Natural killer cell (primary cell): ENCODE results near the gene BUD13. TPM values are rescaled to one million over a fixed set of nuclear protein-coding genes. Genes with fewer than 3 reads are reported as not detected.

ENCODE experiments used
- ATAC-seq, 3 donors: fragments of 150-1000 bp in 2 of 3; fragments of 200-7000 bp in 1 of 3; cut with Tn5 transposase; 1 replicate in 1 of 3; 2 replicates in 2 of 3; pipeline ENCODE4 v1.10.0; 2021; ENCODE audit warnings: mild to moderate bottlenecking in 2 of 3, moderate library complexity in 2 of 3
- DNase-seq, 2 donors: peaks; one replicate each; pipeline versions ENCODE4 v3.0.0 to v3.0.0-alpha.2; 2013 to 2021; ENCODE audit warnings: mixed read lengths in 1 of 2
- H3K27ac ChIP-seq: one replicate; pipeline ENCODE4 v1.5.1; 2013; ENCODE audit warnings: mild to moderate bottlenecking, low read length
- H3K27me3 ChIP-seq: one replicate; pipeline ENCODE4 v1.6.1; 2013; ENCODE audit warnings: low read length; ENCODE audit not compliant: control insufficient read depth, insufficient read depth
- H3K36me3 ChIP-seq: one replicate; pipeline ENCODE4 v1.6.1; 2013; ENCODE audit warnings: low read length; ENCODE audit not compliant: control insufficient read depth, insufficient read depth
- H3K4me1 ChIP-seq: one replicate; pipeline ENCODE4 v1.6.1; 2013; ENCODE audit warnings: low read length; ENCODE audit not compliant: control insufficient read depth, insufficient read depth
- H3K4me3 ChIP-seq: one replicate; pipeline ENCODE4 v1.5.1; 2013; ENCODE audit warnings: low read length
- H3K9me3 ChIP-seq: one replicate; pipeline ENCODE4 v1.6.1; 2013; ENCODE audit warnings: low read length; ENCODE audit not compliant: control insufficient read depth, insufficient read depth
- H3K27ac Mint-ChIP-seq, 2 donors: one replicate each; pipeline ENCODE4 v1.8.0; 2022; ENCODE audit warnings: mild to moderate bottlenecking in 2 of 2, mixed read lengths in 2 of 2, moderate library complexity in 1 of 2
- H3K27me3 Mint-ChIP-seq, 2 donors: one replicate each; pipeline ENCODE4 v1.8.0; 2022; ENCODE audit warnings: low read depth in 2 of 2, mixed read lengths in 2 of 2
- H3K36me3 Mint-ChIP-seq: one replicate; pipeline ENCODE4 v1.8.0; 2022; ENCODE audit warnings: mixed read lengths
- H3K4me1 Mint-ChIP-seq, 2 donors: one replicate each; pipeline ENCODE4 v1.8.0; 2022; ENCODE audit warnings: mixed read lengths in 2 of 2
- H3K4me3 Mint-ChIP-seq: one replicate; pipeline ENCODE4 v1.8.0; 2022; ENCODE audit warnings: mild to moderate bottlenecking, moderate library complexity, mixed read lengths
- H3K9me3 Mint-ChIP-seq, 2 donors: one replicate each; pipeline ENCODE4 v1.8.0; 2022; ENCODE audit warnings: mixed read lengths in 2 of 2
- CTCF ChIP-seq: fragments of 200-600 bp; IDR thresholded peaks from one replicate; pipeline ENCODE4 v1.8.0; 2022; ENCODE audit warnings: antibody characterized with exemption
- WGBS: methylation state at CpG from one replicate; pipeline ENCODE4 v1.1.7; 2013; ENCODE audit warnings: missing lambda C conversion rate; ENCODE audit not compliant: insufficient coverage; 5-methylcytosine and 5-hydroxymethylcytosine counted together
- intact Hi-C: fragments of 100-400 bp; cut with micrococcal nuclease; formaldehyde crosslinking; loops from one replicate; pipeline ENCODE4 v1.14.2; 2022
- total RNA-seq, 4 donors: library from RNA; stranded (reverse); fragments of 120-200 nt in 1 of 4; gene quantifications; one replicate each; pipeline versions ENCODE4 v1.2.3 to v1.2.4, GENCODE V29; 2013 to 2022

Gene BUD13
- total RNA-seq, 3 donors from 2014 or later (not counting 1 experiment from before 2014, with no cell fraction given): 13.5 to 16.0 (median 13.7) TPM

DNA sequence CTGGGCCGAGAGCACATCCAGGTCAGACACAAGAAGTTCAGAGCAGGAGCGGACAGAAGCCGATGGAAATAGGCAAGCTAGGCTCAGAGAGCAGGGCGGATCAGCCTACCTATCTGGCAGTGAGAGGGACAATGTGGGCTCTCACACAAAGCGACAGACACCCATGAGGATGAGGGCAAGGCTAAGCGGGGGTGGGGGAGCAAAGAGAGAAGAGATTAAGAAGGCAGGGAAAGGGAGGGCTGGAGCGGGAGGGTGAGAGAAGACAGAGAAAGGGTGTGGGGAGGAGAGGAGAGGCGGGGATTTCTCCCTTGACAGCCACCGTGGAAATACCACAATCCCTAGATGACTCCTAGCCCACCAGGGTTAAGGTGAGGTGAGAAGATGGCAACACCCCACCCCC lies 57.9 kb downstream of the BUD13 start:
- Mint-ChIP-seq H3K9me3 (no peaks in the 10 kb centered on the region), H3K27me3 (peaks cover 12 to 14% of the 10 kb centered on the region in 2 donors), H3K36me3 (no peaks in the 10 kb centered on the region), H3K4me1 (no peaks in the 10 kb centered on the region), H3K4me3 (no peak overlapping the region), H3K27ac (no peak overlapping the region)
- no peaks in the 10 kb centered on the region for H3K36me3 ChIP-seq
- H3K27me3 ChIP-seq: no peaks in the 10 kb centered on the region
- no peak overlapping the region for H3K4me3 ChIP-seq
- no peak for TF ChIP-seq CTCF
- DNase-seq (no peak), ATAC-seq (no peak)
- WGBS: 92% methylated on average over 7 of the region's 9 CpGs
- H3K9me3 ChIP-seq: no peaks in the 10 kb centered on the region
- H3K27ac ChIP-seq: no peak overlapping the region
- H3K4me1 ChIP-seq: no peaks in the 10 kb centered on the region
- intact Hi-C loops: no loop called here

GRCh38 chr11:116712428-116712827 lies 60.4 kb downstream of the BUD13 start:
- H3K27ac ChIP-seq: no peak overlapping the region
- Mint-ChIP-seq H3K27me3 (peaks cover 16 to 17% of the 10 kb centered on the region in 2 donors), H3K9me3 (no peaks in the 10 kb centered on the region), H3K27ac (no peak overlapping the region), H3K4me1 (no peaks in the 10 kb centered on the region), H3K4me3 (no peak overlapping the region), H3K36me3 (no peaks in the 10 kb centered on the region)
- no peaks in the 10 kb centered on the region for H3K9me3 ChIP-seq
- TF ChIP-seq CTCF: no peak
- DNase-seq (no peak), ATAC-seq (no peak)
- H3K27me3 ChIP-seq: no peaks in the 10 kb centered on the region
- H3K4me1 ChIP-seq: no peaks in the 10 kb centered on the region
- H3K4me3 ChIP-seq: no peak overlapping the region
- intact Hi-C loops: no loop called here
- H3K36me3 ChIP-seq: no peaks in the 10 kb centered on the region
- WGBS: 96% methylated on average over 4 of the region's 4 CpGs

GRCh38 chr11:116710762-116711161 lies 62.0 kb downstream of the BUD13 start:
- H3K9me3 Mint-ChIP-seq: no peaks in the 10 kb centered on the region
- ATAC-seq: no peak
- Histone ChIP-seq H3K9me3 (no peaks in the 10 kb centered on the region), H3K36me3 (no peaks in the 10 kb centered on the region), H3K4me1 (no peaks in the 10 kb centered on the region), H3K27me3 (no peaks in the 10 kb centered on the region), H3K27ac (no peak overlapping the region), H3K4me3 (no peak overlapping the region)
- WGBS: 87% methylated on average over 4 of the region's 4 CpGs
- H3K36me3 Mint-ChIP-seq: no peaks in the 10 kb centered on the region
- intact Hi-C loops: no loop called here
- H3K4me1 Mint-ChIP-seq: no peaks in the 10 kb centered on the region
- no peak for DNase-seq
- H3K27ac Mint-ChIP-seq: no peak overlapping the region
- H3K4me3 Mint-ChIP-seq: no peak overlapping the region
- TF ChIP-seq CTCF: no peak
- peaks cover 21 to 24% of the 10 kb centered on the region in 2 donors for H3K27me3 Mint-ChIP-seq

DNA sequence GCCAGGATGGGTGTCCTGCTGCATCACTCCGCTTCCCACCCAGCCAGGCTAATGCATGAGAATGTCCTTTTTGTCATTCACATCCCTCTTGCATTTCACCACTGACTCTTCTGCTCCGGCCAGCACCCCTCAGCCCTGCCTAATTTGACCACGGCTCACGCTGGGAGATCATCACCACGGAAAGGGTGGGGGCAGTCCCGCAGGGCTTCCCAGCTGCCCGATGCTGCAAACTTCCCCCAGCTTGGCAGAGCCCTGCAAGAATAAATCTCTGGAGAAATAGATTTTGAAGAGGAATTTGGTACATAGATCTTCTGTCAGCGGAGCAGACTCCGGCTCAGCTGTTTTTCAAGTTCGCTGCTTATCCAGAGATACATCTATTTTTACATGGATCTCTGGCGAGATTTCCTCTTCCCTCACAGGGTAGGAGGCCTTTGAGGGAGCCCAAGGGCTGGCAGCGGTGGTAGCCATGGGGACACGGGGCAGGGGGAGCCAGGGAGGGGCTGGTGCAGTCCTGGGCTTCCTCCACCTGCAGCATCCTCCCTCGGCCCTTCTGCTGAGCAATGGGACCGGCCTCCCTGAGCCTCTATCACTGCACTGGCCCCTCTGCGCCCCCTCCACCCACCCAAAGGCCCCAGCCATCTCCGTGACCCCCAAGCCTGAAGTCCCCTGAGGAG lies 62.6 kb downstream of the BUD13 start:
- H3K27ac ChIP-seq: no peak overlapping the region
- no peak overlapping the region for H3K27ac Mint-ChIP-seq
- H3K27me3 ChIP-seq: no peaks in the 10 kb centered on the region
- H3K36me3 Mint-ChIP-seq: no peaks in the 10 kb centered on the region
- H3K4me1 Mint-ChIP-seq: no peaks in the 10 kb centered on the region
- no peak overlapping the region for H3K4me3 Mint-ChIP-seq
- H3K9me3 Mint-ChIP-seq: no peaks in the 10 kb centered on the region
- peaks cover 24% of the 10 kb centered on the region in 2 donors for H3K27me3 Mint-ChIP-seq
- no peak for TF ChIP-seq CTCF
- no peaks in the 10 kb centered on the region for H3K36me3 ChIP-seq
- 54% methylated on average over 17 of the region's 17 CpGs for WGBS
- H3K4me1 ChIP-seq: no peaks in the 10 kb centered on the region
- H3K4me3 ChIP-seq: no peak overlapping the region
- no peaks in the 10 kb centered on the region for H3K9me3 ChIP-seq
- ATAC-seq (no peak), DNase-seq (no peak)
- intact Hi-C loops: no loop called here
